ENCODE data around the gene NCKAP5L.

Gene NCKAP5L

DNA sequence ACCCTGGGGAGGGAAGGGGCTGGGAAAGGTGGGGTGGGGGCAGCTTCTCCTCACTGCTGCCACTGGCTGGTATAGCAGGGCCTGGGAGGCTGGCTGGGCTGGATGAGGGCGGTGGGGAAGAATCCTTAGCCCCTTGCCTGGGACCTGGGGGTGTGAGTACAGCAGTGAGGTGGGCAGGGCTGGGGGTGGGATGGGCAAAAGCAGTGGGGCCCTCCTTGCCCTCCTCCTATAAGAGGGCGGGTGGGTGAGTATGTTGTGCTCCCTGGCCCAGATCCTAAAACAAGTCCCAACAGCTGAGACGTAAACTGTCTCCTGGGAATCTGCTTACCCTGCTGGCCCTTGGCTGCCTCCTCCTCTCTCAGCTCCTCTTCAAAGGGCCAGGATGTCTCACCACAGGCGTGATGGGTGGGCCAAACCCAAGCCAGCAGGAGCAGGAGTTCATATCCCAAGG, 2.2 kb downstream of the NCKAP5L start:
- DNase-seq (ENCODE audit: low read depth in 2 of 3, low spot score in 1 of 3) = no peak

DNA sequence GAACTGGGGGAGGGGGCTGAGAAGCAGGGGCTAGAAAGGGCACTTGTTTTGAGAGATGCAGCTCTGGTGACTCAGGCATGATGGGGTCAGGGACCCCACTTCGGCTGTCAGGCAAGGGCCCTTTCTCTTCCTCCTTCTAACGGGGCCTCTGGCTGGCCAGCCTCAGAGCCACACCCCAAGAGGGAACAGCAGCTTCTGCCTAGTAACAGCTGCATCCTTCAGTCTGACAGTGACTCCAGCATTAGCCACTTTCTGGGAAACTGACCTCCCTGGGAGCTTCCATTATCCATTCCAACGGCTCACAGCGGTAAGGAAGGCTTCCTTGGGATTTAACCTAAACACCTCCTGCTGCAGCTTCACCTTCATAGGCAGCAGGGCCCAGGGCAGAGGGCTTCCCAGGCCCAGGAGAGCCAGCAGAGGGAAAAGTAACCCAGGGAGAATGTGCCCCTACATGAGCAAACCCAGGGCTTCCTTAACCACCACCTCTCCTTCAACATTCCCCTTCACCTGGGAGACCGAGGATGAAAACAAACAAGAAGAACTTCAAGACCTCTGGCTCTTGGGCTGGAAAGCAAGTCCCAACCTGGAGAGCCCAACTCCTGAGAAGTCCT, 2.7 kb downstream of the NCKAP5L start:
- no peak for DNase-seq (ENCODE audit: low read depth in 2 of 3, low spot score in 1 of 3)

DNA sequence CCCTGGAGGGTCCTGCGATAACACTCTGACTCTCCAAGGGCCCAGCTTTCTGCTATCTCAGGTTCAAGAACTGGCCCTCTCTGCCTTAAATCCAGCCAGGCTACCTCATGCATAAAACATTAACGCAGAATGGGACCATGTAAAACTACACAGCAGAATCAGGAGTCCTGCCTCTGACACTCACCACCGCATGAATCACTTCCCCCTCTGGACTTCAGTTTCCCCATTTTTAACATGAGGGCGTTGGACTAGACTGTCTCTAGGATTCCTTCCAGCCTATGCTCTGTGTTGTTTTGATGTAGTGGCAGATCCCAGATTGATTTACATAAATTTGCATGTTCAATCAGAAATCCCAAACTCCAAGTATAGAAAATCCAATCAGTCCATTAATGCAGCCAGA, 3.3 kb downstream of the NCKAP5L start:
- DNase-seq (ENCODE audit: low read depth in 2 of 3, low spot score in 1 of 3) = no peak

DNA sequence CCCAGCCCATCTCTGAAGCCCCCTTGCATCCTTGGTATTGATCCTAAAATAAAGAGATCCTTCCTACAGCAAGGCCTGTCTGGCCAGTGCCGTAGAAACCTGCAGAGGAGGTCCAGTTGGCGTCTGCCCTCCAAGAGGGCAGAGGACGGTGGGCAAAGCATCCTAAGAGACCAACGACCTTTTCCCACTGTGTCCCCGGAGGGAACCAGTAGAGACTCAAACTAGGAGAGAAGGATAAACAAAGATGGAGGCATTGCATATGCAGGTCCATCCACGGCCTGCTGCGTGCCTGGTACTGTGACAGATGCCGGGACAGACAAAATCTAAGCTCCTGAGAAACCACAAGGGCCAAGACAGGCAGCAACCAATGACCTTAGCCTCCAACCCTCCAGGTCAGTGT, 3.8 kb downstream of the NCKAP5L start:
- no peak for DNase-seq (ENCODE audit: low read depth in 2 of 3, low spot score in 1 of 3)

DNA sequence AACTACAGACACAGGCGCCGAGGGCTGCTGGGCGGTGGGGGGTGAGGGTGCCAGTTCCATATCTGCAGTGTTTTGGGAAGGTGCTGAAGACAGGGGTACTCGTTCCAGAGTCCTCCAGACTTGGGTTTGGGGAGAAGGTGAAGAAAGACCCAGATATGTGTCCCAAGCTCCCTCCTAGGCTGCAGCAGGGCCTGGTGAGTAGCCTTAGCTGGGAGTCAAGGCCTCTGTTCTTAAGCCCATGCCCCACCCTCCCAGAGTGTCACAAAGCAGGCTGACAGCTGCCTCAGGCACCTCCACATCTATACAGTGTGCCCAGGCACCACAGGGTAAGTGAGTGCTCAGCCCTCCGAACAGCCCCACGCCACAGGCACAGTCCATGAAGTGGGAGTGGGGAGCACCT, 4.3 kb downstream of the NCKAP5L start:
- DNase-seq (ENCODE audit: low read depth in 2 of 3, low spot score in 1 of 3) = no peak

DNA sequence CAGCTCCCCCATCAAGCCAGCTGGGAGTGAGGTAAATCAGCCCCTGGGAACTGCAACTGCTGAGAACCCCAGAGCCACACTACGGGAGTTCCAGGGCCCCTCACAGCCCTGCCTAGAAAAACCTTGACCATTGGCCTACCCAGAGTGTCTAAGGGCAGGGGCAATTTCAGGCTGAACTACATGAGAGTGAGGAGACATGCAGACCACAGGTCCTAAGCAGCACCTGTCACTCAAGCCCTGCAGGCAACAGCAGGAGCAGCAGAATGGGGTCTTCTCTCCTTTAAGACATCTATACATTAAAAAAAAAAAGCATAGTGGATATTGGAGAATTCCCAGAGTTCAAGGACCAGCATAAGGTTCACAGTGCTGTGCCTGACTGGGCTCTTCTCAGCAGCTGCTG, 4.9 kb downstream of the NCKAP5L start:
- DNase-seq (ENCODE audit: low read depth in 2 of 3, low spot score in 1 of 3) = no peak

DNA sequence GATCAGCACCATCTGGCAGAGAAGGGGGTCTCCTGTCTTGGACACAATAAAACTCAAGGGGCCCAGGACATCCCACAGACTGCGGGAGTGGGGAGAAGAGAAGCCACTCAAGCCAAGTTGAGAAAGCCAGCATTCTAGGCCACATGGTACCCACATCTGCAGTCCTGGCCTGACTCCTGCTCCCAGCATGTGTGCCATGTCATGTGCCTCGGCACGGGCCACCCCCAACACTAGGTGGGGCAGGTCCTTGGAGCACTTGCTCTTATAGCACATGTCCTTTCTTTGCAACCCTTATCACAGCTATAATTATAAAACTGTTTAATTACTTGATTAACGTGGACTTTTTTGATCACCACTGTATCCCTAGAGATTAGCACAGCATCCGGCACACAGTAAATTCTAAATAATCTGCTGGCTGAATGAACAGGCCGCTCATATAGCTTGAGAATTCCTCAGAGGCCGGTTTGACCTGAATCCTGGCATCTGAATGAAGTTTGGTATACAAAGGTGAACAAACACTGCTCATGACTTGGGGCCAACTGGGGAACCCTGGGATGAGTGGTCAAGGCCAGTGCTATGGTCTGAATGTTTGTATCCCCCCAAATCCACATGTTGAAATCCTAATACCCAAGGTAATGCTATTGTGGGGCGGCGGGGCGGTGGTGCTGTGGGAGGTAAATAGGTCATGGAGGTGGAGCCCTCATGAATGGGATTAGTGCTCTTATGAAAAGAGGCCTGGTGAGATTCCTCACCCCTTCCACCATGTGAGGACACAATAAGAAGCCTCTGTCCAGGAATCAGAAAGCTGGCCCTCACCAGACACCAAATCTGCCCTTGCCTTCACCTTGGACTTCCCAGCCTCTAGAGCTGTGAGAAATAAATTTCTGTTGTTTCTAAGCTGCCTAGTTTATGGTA, 6.6 kb downstream of the NCKAP5L start:
- DNase-seq (ENCODE audit: low read depth in 2 of 3, low spot score in 1 of 3) = no peak

DNA sequence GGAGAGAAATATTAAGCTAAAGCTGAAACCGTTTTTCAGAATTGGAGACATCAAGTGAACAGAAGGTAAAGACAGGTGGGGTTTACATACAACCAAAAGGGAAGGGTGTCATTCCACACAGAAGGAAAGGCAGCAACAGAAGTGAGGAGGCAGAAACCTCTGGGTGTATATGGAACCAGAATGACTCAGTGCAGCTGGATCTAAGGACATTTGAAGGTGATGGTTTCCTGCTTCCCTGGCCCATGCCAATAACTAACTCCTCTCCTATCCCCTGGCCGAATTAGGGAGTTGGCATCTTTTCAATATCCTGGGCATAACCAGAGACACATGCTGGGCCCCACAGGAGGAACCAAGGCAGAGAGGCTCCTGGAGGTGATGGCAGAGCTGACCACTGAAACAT, 8.4 kb downstream of the NCKAP5L start:
- no peak for DNase-seq (ENCODE audit: low read depth in 2 of 3, low spot score in 1 of 3)

DNA sequence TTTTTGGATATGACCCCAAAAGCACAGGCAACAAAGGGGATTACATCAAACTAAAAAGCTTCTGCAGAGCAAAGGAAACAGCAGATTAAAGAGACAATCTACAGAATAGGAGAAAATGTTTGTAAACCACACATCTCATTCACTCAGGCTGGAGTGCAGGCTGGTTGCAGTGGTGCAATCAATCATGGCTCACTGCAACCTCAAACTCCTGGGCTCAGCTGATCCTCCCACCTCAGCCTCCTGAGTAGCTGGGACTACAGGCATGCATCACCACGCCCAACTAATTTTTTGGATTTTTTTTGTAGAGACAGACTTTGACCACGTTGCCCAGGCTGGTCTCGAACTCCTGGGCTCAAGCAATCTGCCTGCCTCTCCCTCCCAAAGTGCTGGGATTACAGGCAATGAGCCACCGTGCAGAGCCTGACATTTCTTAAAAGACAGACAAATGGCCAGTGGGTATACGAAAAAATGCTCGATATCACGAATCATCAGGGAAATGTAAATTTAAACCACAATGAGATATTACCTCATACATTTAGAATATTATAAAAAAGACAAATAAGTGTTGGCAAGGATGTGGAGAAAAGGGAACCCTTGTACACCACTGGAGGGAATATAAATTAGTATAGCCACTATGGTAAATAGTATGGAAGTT, 9.8 kb downstream of the NCKAP5L start:
- DNase-seq (ENCODE audit: low read depth in 2 of 3, low spot score in 1 of 3) = no peak

DNA sequence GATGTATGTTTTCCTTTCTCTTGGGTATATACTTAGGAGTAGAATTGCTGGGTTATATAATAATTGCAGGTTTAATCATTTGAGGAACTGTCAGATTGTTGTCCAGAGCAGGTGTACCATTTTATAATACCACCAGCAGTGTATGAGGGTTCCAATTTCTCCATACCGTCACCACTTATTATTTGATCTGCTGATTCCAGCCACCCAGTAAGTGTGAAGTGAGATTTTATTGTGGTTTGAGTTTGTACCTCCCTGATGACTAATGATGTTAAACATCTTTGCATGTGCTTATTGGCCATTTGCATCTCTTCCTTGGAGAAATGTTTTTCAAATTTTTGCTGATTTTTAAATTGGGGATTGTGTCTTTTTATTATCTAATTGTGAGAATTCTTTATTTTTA, 15.1 kb downstream of the NCKAP5L start:
- no peak for DNase-seq (ENCODE audit: low read depth in 2 of 3, low spot score in 1 of 3)

DNA sequence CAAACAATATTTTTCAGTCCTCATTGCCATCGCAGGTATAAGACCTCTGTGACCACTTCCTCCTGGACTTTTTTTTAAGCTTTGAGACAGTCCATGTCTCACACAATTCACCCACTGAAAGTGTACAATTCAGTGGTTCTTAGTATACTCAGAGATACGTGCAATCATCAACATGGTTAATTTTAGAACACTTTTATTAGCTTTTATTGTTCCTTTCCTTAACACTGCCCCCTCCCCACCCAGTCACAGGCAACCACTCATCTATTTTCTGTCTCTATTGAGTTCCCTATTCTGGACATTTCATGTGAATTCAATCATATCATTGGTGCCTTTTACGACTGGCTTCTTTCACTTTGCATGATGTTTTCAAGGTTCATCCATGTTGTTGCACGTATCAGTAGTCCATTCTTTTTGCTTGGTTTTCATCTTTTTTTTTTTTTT, 16.2 kb downstream of the NCKAP5L start:
- no peak for DNase-seq (ENCODE audit: low read depth in 2 of 3, low spot score in 1 of 3)

DNA sequence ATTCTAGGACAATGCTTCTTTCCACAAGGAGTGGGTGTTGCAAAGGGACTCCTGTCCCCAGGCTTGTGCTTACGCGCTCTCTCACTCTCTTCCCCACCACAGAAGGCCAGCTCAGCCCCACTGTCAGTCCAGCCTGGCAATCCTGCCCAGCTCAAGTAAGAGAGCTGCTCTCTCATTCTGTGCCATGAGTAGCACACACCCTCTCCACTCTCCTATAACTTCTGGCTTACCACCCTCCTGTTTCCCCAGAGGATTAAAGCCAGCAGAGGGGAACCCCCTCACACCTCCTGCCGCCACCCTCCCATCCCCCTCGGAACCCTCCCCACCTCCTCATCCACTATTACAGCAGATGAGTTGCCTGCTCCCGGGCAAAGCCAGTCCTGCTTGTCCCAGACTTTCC, 17.1 kb downstream of the NCKAP5L start:
- DNase-seq (ENCODE audit: low read depth in 2 of 3, low spot score in 1 of 3) = no peak

DNA sequence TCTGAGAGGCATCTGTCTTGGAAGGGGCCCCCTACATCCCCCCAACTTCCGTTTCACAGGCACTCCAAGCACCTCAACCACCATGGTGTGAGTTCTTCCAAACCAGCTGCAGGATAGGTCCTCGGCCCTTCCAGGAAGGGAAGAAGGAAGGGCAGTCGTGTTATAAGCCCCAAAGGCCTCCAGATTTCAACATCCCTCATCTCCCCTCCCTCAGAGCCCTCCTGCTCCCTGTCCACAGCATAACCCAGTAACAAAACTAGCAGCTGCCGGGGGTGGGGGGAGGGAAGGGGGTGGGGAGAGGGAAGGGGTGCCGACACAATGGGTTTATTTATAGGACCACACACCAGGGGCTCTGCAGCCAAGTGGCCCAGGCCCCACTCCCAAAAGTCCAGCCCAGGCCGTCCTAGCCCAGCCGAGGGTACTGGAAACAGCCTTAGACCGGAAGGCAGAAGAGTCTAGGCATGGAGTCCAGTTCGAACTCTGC, 18.3 kb downstream of the NCKAP5L start:
- DNase-seq (ENCODE audit: low read depth in 2 of 3, low spot score in 1 of 3) = no peak

DNA sequence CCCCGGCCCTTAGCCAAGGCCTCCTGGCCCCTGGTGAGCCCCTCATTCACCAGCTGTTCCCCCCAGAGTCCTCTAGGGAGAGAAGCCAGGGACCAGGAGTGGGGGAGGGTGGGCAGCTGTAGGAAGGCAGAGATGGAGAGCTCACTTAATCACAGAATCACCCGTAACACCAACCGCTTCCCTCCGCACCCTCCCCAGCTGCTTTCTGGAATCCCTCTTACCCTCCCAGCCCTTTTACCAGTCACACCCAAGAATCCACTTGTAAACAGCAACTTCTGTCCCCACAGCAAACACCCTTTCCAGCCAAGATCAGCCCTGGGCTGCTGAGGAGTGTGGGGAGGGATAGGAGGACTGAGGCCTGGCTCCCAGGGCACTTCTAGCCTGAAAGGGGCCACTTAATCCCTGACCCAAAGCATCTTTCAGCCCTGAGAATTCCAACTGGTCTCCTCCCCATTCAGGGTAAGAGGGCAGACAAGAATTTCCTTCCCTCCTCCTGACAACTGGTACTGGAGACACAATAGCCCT, 18.8 kb downstream of the NCKAP5L start:
- DNase-seq (ENCODE audit: low read depth in 2 of 3, low spot score in 1 of 3) = no peak

DNA sequence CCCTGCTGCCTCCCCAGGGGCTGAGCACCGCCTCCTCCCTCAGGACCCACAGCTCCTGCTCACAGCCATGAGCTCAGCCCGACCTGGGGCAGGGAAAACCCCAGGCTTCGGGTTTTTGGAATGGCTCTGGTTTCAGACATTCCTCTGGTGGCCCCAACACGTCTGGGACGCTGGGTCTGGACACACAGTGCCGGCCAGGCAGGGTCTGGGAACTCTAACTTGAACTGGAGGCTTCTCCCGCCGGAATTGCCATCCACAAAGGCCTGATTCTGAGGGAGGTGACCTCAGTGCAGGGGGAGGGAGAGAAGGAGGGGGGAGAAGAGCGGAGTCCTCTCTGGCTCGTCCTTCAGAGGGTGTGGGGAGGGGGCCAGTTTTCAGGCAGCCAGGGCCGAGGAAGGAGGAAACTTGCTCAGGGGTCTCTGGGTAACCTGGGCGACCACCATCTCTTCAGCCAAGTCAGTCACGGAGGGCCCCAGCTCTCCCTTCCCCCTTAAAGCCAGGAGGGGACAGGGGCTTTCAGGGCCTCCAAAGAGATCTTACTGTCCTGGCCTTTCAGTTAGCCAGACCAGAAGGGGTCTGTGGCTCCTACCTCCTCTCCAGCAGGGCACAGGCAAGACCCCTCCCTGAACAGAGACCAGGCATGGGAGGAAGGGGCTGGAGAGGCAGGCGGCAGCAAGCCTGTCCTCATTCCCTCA, 19.4 kb downstream of the NCKAP5L start:
- DNase-seq (ENCODE audit: low read depth in 2 of 3, low spot score in 1 of 3) = no peak

DNA sequence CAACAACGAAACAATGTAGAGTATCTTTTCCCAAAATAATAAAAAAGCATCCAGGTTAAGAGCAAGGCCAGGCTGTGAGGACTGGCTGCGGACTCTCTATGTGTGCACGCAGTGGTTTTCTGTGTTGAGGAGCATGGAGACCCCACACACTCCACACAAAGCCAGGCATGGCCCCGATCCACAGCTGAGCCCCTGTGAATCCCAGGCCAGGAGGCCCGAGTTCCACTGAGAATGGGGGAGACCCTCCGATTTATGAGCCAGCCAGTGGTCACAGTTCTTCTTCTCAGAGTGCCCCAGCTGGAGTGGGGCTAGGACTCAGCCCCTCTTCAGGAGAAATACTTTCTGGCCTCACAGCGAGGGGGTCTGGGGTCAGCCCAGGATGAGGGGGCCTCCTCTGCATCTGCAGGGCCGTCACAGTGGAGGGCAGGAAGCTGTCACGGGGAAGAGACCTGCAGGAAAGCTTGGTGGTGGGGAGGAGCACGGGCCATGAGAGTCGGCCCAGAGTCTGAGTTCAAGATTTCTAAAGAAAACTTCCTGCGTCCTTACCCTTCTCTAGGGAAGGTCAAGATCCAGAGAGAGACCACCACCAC, 20.1 kb downstream of the NCKAP5L start:
- DNase-seq (ENCODE audit: low read depth in 2 of 3, low spot score in 1 of 3) = no peak

DNA sequence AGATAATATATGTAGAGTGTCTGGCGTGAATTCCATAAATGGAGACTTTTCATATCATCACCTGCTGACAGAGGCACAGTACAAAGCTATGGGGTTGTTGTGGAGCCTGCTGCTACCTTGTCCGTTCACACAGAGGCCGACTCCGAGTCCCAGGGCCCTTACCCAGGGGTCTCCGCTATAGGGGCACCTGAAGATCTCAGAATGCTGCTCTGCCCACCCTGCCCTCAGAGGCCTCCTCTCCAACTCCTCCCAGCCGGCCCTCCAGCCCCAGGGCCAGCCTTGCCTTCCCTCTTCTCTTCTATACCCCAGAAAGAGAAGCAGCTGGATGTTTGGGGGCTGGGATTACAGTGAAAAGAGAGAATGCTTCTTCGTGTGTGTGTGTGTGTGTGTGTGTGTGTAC, 21.3 kb downstream of the NCKAP5L start:
- no peak for DNase-seq (ENCODE audit: low read depth in 2 of 3, low spot score in 1 of 3)

DNA sequence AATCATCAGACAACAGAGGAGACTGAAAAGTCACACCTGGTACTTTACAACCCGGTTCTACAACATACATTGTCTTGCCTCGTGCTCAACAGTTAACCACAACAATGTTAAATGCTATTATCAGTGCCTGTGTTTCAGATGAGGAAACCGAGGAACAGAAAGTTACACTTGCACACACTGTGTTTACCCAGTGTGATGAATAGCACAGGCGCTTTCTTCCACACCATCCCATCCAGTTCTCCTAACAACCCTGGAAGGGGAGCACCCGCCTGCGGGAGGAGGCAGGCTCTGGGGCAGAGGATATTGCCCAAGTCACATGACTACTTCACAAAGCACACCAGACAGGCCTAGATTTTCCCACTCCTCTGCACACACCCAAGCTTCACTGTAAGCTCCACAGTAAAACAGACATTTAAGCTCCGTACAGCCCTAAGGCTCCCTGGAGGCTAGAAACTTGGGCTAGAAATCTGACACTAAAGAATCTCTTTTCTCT, 21.8 kb downstream of the NCKAP5L start:
- DNase-seq (ENCODE audit: low read depth in 2 of 3, low spot score in 1 of 3) = no peak

DNA sequence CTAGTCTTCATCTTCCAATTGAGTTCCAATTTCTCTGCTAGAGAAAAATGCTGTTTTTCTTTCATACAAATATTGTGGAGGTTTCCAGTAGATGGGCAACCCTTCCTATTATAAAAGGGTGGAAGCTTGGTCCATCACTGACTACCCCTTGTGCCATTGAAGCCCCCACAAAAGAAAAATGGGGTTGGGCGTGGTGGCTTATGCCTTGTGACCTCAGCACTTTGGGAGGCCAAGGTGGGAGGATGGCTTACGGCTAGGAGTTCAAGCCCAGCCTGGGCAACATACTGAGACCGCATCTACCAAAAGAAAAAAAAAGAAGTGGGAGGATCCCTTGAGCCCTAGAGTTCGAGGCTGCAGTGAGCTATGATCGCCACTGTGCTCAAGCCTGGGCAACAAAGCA, 22.8 kb downstream of the NCKAP5L start:
- DNase-seq (ENCODE audit: low read depth in 2 of 3, low spot score in 1 of 3) = no peak

DNA sequence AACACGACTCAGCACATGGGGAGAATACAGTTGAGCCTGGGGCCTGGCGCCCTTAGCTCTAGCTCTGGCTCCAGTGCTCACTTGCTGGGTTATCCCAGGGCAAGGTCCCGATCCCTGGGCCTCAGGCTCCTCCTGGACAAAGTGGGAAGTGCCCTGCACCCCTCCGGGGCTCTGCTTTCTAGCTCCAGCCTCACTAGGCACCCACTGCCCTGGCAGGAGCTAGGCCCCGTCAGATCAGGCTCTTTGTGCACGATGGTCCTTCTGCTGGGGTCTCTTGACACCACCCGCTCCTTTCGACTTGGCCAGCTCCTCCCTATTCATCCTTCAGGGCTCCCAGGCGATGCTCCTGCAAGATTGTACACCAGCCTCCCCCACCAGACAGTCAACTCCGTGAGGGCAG, 23.4 kb downstream of the NCKAP5L start:
- no peak for DNase-seq (ENCODE audit: low read depth in 2 of 3, low spot score in 1 of 3)

All from stimulated activated CD4-positive, alpha-beta T cell treated with anti-CD3 and anti-CD28 coated beads, Interleukin-12 subunit alpha, Interleukin-12 subunit beta, amount 100 ng/mL, for 48 hours (primary cell).